Measurements from ENCODE around the gene FSD2.

GRCh38 chr15:82712036-82712435 is 93.8 kb downstream of the FSD2 start:
- TF ChIP-seq CTCF (IDR thresholded peaks at IDR 0.05) (no peak), POLR2A (IDR thresholded peaks at IDR 0.05) (no peak), POLR2AphosphoS5 (IDR thresholded peaks at IDR 0.05; ENCODE audit: insufficient read depth in 1 of 2, low read depth in 1 of 2) (no peak)

Data from vagina (tissue), 2 donors.